Bone marrow (tissue), 2 donors: ENCODE results near the gene RNU6-9.
A peak's percentile ranks its signal among the peaks of the same experiment; 100 is the strongest.

ENCODE experiments used
- DNase-seq, 2 donors: peaks; one replicate each; lab custom pipeline; 2025; lab: John Stamatoyannopoulos, UW

The RNU6-9 gene

DNA sequence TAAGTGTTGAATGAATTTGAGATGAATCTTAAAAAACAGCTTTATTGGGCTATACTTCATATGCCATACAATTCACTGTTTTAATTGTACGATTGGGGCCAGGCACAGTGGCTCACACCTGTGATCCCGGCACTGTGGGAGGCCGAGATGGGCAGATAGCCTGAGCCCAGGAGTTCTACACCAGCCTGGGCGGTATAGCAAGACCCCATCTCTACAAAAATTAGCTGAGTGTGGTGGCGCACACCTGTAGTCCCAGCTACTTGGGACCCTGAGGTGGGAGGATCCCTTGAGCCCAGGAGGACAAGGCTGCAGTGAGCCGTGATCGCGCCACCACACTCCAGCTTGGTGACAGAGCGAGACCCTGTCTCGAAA lies 42.9 kb downstream of the RNU6-9 start:
- no peak for DNase-seq

DNA sequence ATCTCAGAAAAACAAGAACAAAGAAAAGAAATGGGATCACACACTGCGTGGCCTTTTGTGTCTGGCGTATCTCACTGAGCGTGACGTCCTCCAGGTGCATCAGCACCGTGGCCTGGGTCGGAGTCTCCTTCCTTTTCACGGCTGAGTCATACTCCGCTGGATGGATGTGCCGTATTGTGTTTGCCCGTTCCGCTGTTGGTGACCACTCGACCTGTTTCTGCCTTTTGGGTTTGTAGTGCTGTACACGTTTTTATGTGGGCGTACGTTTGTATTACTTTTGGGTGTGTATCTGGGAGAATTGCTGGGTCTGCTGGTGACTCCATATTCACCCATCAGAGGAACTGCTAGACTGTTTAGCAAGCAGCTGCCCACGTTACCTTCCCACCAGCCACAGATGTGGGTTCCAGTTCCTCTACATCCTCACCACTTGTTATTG lies 44.0 kb downstream of the RNU6-9 start:
- DNase-seq, result no peak

DNA sequence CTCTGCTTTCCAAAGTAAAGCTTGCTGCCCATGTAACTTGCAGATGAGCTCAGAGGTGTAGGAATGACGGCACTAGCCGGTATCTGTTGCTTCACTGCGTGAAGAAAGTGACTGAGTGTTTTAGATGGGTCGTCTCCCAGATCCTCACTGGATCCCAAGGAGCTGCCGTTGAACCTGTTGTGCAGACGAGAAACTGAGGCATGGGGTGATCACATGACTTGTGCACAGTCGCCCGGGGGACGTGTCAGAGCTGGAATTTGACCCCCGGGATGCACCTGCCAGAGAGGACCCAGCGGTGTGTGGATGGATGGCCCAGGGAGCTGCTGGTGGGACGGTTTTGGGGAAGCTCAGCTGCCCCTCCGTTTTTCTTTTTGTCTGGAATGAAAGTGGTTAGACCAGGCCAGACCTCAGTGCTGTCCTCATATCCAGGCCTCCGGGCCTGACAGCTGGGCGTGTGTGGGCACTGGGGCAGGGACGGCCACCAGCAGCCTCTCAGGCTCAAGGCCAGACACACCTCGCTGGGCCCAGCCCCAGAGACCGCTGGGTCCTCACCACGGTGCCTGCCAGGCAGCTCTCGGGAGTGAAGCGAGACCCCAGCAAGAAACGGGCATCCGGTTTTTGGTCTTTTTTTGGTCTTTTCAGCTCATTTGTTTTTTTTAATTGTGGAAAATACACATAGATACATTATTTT lies 45.1 kb downstream of the RNU6-9 start:
- DNase-seq, result no peak

DNA sequence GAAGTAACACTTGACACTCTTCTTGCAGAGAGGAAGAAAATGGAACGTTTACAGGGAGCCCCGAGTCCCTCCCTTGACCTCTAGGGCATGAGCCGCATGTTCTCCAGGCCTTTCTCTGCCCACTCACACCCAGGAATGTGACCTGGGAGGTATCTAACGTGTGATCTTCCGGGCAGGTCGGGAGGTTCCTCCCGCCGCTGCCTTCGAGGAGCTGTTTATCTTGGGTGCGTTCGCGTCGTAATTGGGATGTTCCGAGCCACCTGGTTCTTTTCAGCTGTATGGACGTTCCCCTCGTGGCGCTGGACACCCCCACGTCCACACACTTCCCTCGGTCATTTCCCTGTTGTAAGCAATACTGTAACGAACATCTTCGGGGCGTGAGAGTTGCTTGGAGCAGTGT lies 46.2 kb downstream of the RNU6-9 start:
- DNase-seq, result no peak

DNA sequence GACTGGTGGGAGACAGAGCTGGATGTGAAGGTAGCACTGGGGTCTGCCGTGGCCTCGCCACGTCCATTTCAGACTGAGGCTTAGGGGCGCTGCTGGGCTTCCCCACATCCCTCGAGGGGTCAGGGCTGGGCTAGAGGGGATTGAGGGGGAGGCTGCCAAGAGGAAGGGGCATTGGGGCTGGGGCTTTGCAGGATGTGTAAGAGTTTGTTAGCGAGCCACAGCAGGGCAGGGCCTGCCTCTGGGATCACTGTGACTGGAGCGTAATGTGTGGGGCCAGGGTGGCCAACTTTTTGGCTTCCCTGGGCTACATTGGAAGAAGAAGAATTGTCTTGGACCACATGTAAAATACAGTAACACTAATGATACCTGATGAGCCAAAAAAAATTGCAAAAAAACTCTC lies 46.6 kb downstream of the RNU6-9 start:
- no peak for DNase-seq

DNA sequence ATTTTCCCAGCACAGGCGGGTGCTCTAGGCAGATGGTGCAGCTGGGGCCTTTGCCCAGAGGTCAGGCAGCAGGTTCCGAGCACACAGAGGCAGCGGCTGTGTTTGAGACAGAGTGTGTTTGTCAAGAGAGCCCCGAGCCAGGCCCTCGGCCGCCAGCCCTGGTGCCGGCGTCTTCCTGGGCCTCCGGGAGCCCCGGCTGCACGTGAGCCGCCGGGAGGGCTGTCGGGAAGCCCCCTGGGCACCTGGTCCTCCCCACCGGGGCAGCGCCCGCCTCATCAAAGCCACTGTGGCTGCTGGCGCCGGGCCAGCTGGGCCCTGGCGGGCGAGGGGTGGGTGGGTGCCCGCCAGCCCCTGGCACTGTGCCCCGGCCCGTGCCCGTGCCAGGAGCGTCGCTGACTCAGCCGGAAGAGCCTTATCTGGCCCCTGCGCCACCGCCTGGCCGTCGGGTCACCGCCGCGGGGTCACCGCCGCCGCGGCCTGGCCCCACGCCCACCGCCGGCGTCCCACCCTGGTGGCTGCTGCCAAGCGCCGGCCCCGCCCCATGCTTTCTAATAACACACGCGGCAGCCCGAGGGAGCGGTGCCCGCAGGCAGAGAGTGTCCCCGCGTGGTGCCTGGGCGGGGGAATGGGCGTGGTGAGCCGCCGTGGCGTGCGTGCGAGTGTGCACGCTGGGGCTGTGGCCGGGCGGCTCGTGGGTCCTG lies 47.5 kb downstream of the RNU6-9 start:
- DNase-seq, result peak; percentile 51 to 75

DNA sequence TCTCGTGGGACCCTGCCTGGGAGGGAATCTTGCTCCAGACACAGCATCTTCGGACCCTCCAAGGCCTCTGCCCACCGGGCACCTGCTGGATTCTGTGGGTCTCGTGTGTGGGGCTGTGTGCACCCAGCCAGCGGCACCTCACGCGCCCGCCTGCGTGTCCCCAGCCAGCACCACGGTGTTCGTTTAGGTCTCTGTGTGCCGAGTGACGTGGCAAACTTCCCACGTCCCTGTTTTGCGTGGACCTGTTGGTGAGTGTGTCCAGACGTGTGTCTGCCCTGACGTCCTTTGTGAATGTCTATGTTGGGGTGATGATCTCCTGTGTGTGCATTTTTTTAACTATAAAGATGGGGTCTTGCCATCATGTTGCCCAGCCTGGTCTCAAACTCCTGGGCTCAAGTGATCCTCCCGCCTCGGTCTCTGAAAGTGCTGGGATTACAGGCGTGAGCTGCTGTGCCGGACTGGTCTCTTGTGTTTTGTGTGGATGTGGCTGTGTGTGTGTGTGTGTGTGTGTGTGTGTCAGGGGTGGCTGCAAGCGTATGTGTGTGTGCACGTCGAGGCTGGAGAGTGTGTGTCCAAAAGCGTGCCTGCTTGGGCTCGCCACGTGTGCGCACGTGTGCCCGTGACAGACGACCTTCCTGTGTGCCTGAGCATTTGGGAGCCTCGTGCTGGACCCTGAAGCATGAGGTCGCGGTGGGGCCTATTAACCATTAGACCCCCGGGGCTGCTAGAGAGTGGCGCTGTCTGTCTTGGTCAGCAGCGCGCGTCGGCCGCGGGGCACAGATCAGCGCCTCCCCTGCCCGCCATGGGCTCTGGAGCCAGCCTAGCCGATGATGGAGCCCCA lies 48.2 kb downstream of the RNU6-9 start:
- DNase-seq, result no peak

DNA sequence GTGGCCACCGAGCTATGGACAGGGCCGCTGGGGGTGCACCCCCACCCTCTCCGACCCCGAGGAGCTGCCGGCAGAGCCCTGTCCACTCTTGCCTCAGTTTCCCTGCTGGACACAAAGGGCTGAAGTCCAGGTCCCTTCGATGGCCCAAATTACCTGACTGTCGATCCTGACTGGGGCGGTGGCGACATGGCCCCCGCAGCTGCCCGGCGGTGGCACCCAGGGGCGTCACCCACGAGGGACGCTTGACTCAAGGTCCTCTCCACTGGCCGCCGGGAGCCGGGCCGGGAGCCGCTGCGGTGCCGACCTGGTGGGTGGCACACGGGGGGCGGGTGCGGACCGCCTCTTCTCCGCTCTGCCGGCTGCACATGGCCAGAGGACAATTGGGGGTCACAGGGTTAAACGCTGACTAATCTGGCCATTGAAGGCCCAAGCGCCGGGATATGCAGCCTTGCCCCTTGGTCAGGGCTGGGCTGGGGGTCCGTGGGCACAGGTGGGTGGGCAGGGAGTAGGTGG lies 48.9 kb downstream of the RNU6-9 start:
- no peak for DNase-seq
